Testis (tissue), 5 donors: ENCODE data around the gene SURF6. TPM values are rescaled to one million over a fixed set of nuclear protein-coding genes. Genes with fewer than 3 reads are reported as not detected.

ENCODE experiments used
- DNase-seq: peaks from one replicate; pipeline ENCODE4 v3.0.0-alpha.2; 2019
- H3K27ac ChIP-seq, 2 donors: fragments of 200-600 bp; sonication (generic); one replicate each; pipeline ENCODE4 v1.5.1; 2019
- H3K27me3 ChIP-seq: fragments of 200-600 bp; sonication (generic); one replicate; pipeline ENCODE4 v1.5.1; 2019
- H3K36me3 ChIP-seq: fragments of 200-600 bp; sonication (generic); one replicate; pipeline ENCODE4 v1.5.1; 2017; ENCODE audit warnings: low read depth; ENCODE audit errors: missing control alignments
- H3K4me1 ChIP-seq: fragments of 200-600 bp; sonication (generic); one replicate; pipeline ENCODE4 v1.5.1; 2019
- H3K4me3 ChIP-seq, 2 donors: fragments of 200-600 bp; sonication (generic); one replicate each; pipeline ENCODE4 v1.5.1; 2017 to 2019
- H3K9me3 ChIP-seq: fragments of 200-600 bp; sonication (generic); one replicate; pipeline ENCODE4 v1.5.1; 2017
- CTCF ChIP-seq, 3 experiments: fragments of 450-650 bp in 2 of 3; fragments of 200-600 bp in 1 of 3; sonication (generic) in 1 of 3; IDR thresholded peaks; one replicate each; pipeline ENCODE4 v1.5.1; 2016 to 2019; ENCODE audit warnings: antibody characterized with exemption in 3 of 3, mild to moderate bottlenecking in 2 of 3, moderate library complexity in 1 of 3
- POLR2A ChIP-seq: fragments of 450-650 bp; IDR thresholded peaks from one replicate; pipeline ENCODE4 v1.6.1; 2017; ENCODE audit warnings: antibody characterized with exemption, mild to moderate bottlenecking, moderate library complexity
- WGBS, 2 donors: methylation state at CpG; one replicate each; pipeline ENCODE4 v1.1.5; 2018; 5-methylcytosine and 5-hydroxymethylcytosine counted together
- intact Hi-C: fragments of 100-400 bp; cut with DNase I; formaldehyde crosslinking; loops from one replicate; pipeline ENCODE4 v1.15.1; 2023; ENCODE audit warnings: low total_unique reads
- long read RNA-seq, 2 donors: transcript quantifications; one replicate each; lab custom pipeline, GENCODE V29; 2026
- polyA plus RNA-seq: library from polyadenylated mRNA; stranded (reverse); fragments of 350-450 nt; fragmentation: Illumina TruSeq; extraction: RNeasy Lipid Tissue Mini Kit (QIAGEN cat#74804); gene quantifications from one replicate; pipeline ENCODE4 v1.2.3, GENCODE V29; 2014; ENCODE audit warnings: low read depth, low replicate concordance; ENCODE audit not compliant: insufficient read depth
- total RNA-seq, 2 donors: library from RNA; depleted of rRNA; stranded (reverse); fragments of >200 nt; gene quantifications; one replicate each; pipeline ENCODE4 v1.2.3, GENCODE V29; 2016

SURF6 gene
- total RNA-seq, result 10 to 100 TPM; 28.5 to 36.0 TPM
- polyA plus RNA-seq, result 19.8 TPM
- long read RNA-seq, donor 1, full-length matches to known transcripts, result 20 of 20 reads
- long read RNA-seq, donor 1, partial matches to known transcripts, result 0 of 20 reads
- long read RNA-seq, donor 1, other reads (novel, unspliced or antisense), result 0 of 20 reads
- long read RNA-seq, donor 2, full-length matches to known transcripts, result 13 of 13 reads
- long read RNA-seq, donor 2, partial matches to known transcripts, result 0 of 13 reads
- long read RNA-seq, donor 2, other reads (novel, unspliced or antisense), result 0 of 13 reads

GRCh38 chr9:133335924-133336811 lies at the start of gene SURF6:
Gene SURF6, minus strand, starts transcription at chr9:133336188. Its CDS starts 56 bp downstream, at chr9:133336132.
- H3K4me1 ChIP-seq, result peaks cover 13% of the 10 kb centered on the region
- peak within 1 kb of the TSS; percentile 84 to 87 for H3K4me3 ChIP-seq
- TF ChIP-seq CTCF (IDR thresholded peaks at IDR 0.05) (peak in 1 of 3 experiments; percentile 32), POLR2A (no peak)
- H3K27me3 ChIP-seq, result no peaks in the 10 kb centered on the region
- H3K36me3 ChIP-seq, result no peaks in the 10 kb centered on the region
- 4% methylated on average over 32 to 54 of the region's 70 CpGs for WGBS, 2 donors
- peak; percentile 94 for DNase-seq
- intact Hi-C loops, result no loop called here
- peak within 1 kb of the TSS in 1 of 2 donors; percentile 71 for H3K27ac ChIP-seq
- H3K9me3 ChIP-seq, result no peaks in the 10 kb centered on the region

DNA sequence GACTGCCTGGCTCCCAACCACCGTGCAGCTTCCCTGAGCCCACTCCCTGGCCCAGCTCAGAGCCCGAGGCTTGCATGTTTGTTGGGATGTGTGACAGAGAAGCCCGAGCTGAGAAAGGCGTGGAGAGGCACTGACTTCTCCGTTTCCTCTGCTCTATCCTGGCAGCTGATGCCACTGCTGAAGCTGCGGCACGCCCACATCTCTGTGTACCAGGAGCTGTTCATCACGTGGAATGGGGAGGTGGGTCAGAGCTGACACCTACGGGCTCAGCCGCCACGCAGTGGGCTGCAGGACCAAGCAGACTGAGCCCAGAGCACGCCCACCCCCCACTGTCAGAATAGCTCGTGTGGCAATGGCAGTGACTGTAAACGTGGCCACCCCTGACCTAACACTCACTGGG lies 49.5 kb upstream of the SURF6 start:
- Histone ChIP-seq H3K4me1 (no peaks in the 10 kb centered on the region), H3K4me3 (no peak overlapping the region), H3K9me3 (no peaks in the 10 kb centered on the region), H3K27me3 (no peaks in the 10 kb centered on the region), H3K36me3 (no peaks in the 10 kb centered on the region), H3K27ac (no peak overlapping the region)
- intact Hi-C loops, result no loop called here
- DNase-seq, result no peak
- WGBS, 2 donors, result 86 to 89% methylated on average over 9 to 14 of the region's 14 CpGs
- TF ChIP-seq POLR2A (no peak), CTCF (IDR thresholded peaks at IDR 0.05) (no peak)

DNA sequence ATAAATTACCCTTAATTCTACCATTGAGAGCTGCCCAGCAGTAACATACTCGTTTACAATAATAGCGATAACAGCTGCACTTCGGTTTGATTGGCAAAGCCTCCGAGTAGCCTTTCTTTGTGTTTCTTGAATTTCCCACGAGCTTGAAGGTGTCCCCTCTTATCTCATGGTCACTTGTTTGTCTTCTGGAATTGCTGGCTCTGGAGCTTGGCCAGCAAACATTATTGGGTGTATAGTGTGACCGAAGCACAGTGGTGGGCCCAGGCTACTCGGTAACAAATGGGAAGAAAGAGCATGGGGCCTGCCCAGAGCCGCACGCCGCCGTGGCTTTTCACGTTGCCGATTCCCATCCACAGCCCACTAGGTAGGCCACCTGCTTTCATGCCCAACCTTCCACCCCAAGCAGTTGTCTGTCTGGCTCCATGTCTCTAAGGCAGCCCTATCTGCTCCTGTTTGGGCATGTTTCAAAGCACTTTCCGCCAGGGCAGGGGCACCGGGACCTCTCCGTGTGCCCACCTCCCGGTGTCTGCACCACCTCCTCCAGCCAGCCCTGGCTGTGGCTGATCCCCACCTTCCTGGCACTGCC lies 48.8 kb upstream of the SURF6 start:
- no peaks in the 10 kb centered on the region for H3K36me3 ChIP-seq
- no peak for TF ChIP-seq POLR2A
- no peak for TF ChIP-seq CTCF (IDR thresholded peaks at IDR 0.05)
- WGBS, 2 donors, result 92% methylated on average over 14 to 17 of the region's 17 CpGs
- no peak overlapping the region for H3K4me3 ChIP-seq
- intact Hi-C loops, result no loop called here
- no peak for DNase-seq
- H3K27ac ChIP-seq, result no peak overlapping the region
- no peaks in the 10 kb centered on the region for H3K9me3 ChIP-seq
- no peaks in the 10 kb centered on the region for H3K27me3 ChIP-seq
- no peaks in the 10 kb centered on the region for H3K4me1 ChIP-seq

DNA sequence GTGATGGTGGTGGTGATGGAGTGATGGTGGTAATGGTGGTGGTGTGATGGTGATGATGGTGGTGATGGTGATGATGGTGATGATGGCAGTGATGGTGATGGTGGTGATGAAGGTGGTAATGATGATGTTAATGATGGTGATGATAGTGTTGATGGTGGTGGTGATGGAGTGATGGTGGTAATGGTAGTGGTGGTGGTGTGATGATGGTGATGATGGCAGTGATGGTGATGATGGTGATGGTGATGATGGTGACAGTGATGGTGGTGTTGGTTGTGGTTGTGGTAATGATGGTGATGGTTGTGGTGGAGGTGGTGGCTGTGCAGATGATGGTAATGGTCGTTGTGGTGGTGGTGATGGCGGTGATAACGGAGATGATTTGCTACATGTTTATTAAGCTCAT lies 47.5 kb upstream of the SURF6 start:
- no peak for DNase-seq
- WGBS, 2 donors, result 94 to 95% methylated on average over 3 of the region's 3 CpGs
- H3K36me3 ChIP-seq, result no peaks in the 10 kb centered on the region

More for the DNA sequence above, 47.5 kb upstream of the SURF6 start:
- intact Hi-C loops, result no loop called here
- Histone ChIP-seq H3K27ac (no peak overlapping the region), H3K4me1 (no peaks in the 10 kb centered on the region), H3K4me3 (no peak overlapping the region), H3K27me3 (no peaks in the 10 kb centered on the region), H3K9me3 (no peaks in the 10 kb centered on the region)
- no peak for TF ChIP-seq POLR2A
- no peak for TF ChIP-seq CTCF (IDR thresholded peaks at IDR 0.05)
